Activated naive CD4-positive, alpha-beta T cell treated with anti-CD3 and anti-CD28 coated beads, Interleukin-2, amount 50 U/mL, for 16 hours (primary cell): ENCODE measurements around the gene TKTL1.

Experiments
- DNase-seq: peaks from one replicate; pipeline ENCODE4 v3.0.0-alpha.2; 2020

The TKTL1 gene

DNA sequence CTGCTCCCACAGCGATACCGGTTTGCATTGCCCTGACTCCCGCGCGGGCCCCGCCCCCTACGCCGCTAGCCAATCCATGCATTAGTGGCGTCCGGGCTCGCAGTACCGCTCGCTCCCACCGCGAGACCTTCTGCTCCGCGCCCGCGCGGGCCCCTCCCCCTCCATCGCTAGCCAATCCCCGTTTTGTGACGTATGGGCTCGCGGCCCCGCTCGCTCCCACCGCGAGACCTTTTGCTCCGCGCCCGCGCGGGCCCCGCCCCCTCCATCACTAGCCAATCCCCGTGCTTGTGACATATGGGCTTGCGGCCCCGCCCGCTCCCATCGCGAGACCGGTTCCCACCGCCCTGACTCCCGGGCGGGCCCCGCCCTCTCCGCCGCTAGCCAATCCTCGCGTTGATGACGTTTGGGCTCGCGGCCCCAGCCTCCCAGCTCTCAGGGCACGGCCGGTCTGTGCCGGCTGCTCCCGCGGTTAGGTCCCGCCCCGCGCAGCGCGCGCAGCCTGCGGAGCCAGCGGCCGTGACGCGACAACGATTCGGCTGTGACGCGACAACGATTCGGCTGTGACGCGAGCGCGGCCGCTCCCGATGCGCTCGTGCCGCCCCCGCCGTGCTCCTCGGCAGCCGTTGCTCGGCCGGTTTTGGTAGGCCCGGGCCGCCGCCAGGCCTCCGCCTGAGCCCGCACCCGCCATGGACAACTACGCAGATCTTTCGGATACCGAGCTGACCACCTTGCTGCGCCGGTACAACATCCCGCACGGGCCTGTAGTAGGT lies 83.4 kb downstream of the TKTL1 start, which contains the start of gene EMD:
Gene EMD, plus strand, starts transcription at position 497 of the 770 bp plus-strand sequence. Its CDS starts 190 bp downstream, at position 687.
- DNase-seq = peak; percentile 96

DNA sequence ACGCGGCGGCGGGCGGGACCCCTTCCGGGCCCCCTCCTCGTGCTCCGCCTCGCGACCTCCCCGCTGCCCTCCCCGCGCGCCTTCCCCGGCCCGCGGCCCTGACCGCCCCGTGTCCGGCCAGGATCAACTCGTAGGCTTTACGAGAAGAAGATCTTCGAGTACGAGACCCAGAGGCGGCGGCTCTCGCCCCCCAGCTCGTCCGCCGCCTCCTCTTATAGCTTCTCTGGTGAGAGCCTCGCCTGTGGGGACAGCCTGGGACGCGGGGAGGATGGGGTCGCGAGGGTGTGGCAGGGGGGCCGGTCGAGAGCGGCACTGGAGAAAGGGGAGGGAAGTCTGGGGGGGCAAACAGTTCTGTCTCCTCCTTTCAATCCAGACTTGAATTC lies 84.0 kb downstream of the TKTL1 start:
- no peak for DNase-seq
